CD4-positive, alpha-beta T cell treated with Interleukin-10 for 1 hour (primary cell): ENCODE measurements around the gene CENPU.
"Not testable (repeated sequence)": the region's sequence is repeated elsewhere in the genome, so short reads cannot be mapped to it uniquely, and the experiment has no call there.

ENCODE experiments used
- DNase-seq: peaks from one replicate; pipeline ENCODE4 v3.0.0-alpha.2; 2020

CENPU gene

GRCh38 chr4:184662236-184662635 is 71.7 kb downstream of the CENPU start:
- DNase-seq: no peak

- DNase-seq: no peak
Measured at GRCh38 chr4:184660978-184661377, 72.9 kb downstream of the CENPU start.

GRCh38 chr4:184657820-184658219 is 76.1 kb downstream of the CENPU start:
- DNase-seq: not testable (repeated sequence)

- DNase-seq: no peak
Measured at GRCh38 chr4:184657144-184657543, 76.8 kb downstream of the CENPU start.

- DNase-seq: no peak
Measured at GRCh38 chr4:184655889-184656869, 77.7 kb downstream of the CENPU start.

- no peak for DNase-seq
Measured at GRCh38 chr4:184653650-184654049, 80.2 kb downstream of the CENPU start.

- not testable (repeated sequence) for DNase-seq
Measured at GRCh38 chr4:184652681-184653080, 81.2 kb downstream of the CENPU start.

GRCh38 chr4:184651899-184652298 is 82.0 kb downstream of the CENPU start:
- DNase-seq: no peak

- no peak for DNase-seq
Measured at GRCh38 chr4:184649971-184650855, 83.7 kb downstream of the CENPU start.

GRCh38 chr4:184649026-184649970 is 84.6 kb downstream of the CENPU start, which contains the start of the genes CASP3 and PRIMPOL:
Gene CASP3, minus strand, starts transcription at chr4:184649447. Its CDS starts 10,994 bp downstream, at chr4:184638453.
Gene PRIMPOL, plus strand, starts transcription at chr4:184649738. Its CDS starts 7,403 bp downstream, at chr4:184657141.
- DNase-seq: peak; percentile 96

- DNase-seq: peak; percentile 38
Measured at GRCh38 chr4:184648313-184649025, 85.4 kb downstream of the CENPU start.

GRCh38 chr4:184648054-184648312 is 85.9 kb downstream of the CENPU start:
- DNase-seq: no peak

GRCh38 chr4:184647266-184648053 is 86.4 kb downstream of the CENPU start:
- DNase-seq: no peak

- no peak for DNase-seq
Measured at GRCh38 chr4:184645904-184646610, 87.8 kb downstream of the CENPU start.

GRCh38 chr4:184644553-184645307 is 89.2 kb downstream of the CENPU start:
- no peak for DNase-seq
